Endothelial cell of umbilical vein (primary cell): ENCODE data around the gene FKBP8. TPM values are rescaled to one million over a fixed set of nuclear protein-coding genes. Genes with fewer than 3 reads are reported as not detected.

Experiments
- BruUV-seq: library from RNA; stranded (reverse); fragments of 400-500 nt; replicated peaks from 2 replicates; lab custom pipeline; 2021; lab: Mats Ljungman, UMichigan
- CTCF ChIA-PET: fragments of 300-600, 350-600 bp; sonication (Branson Sonifier 250); formaldehyde crosslinking; loops from one replicate; lab custom pipeline; 2021; ENCODE audit warnings: antibody characterized with exemption, inconsistent platforms; lab: Charles Lee
- POLR2A ChIA-PET: fragments of 300-600, 350-600 bp; sonication (Branson Sonifier 250); formaldehyde crosslinking; loops from one replicate; lab custom pipeline; 2021; ENCODE audit warnings: antibody characterized with exemption, inconsistent platforms; lab: Charles Lee
- DNase-seq: peaks from one replicate; pipeline ENCODE4 v3.0.0-alpha.2; 2011; ENCODE audit warnings: low read depth, low spot score
- FAIRE-seq: peaks from 2 replicates; lab custom pipeline; 2011; peaks lifted over from hg19 to GRCh38; lab: Jason Lieb, UNC
- H2AFZ ChIP-seq: 2 replicates; pipeline ENCODE4 v1.6.0; 2012; ENCODE audit warnings: low read depth, low read length, control low read depth, inconsistent platforms
- H3K27ac ChIP-seq: 2 replicates; pipeline ENCODE4 v1.5.1; 2011; ENCODE audit warnings: low read depth, mild to moderate bottlenecking, control low read depth, low read length, moderate library complexity; ENCODE audit not compliant: insufficient read depth
- H3K27me3 ChIP-seq, 2 experiments: 2 replicates each; pipeline versions ENCODE4 v1.6.0 to v1.6.1; 2011; ENCODE audit warnings: low read length in 2 of 2, mixed read lengths in 1 of 2; ENCODE audit not compliant: control insufficient read depth in 2 of 2, insufficient read depth in 2 of 2
- H3K36me3 ChIP-seq, 2 experiments: 2 replicates in 1 of 2; 3 replicates in 1 of 2; pipeline ENCODE4 v1.5.1; 2011; ENCODE audit warnings: low read length in 2 of 2, mild to moderate bottlenecking in 1 of 2, moderate library complexity in 1 of 2; ENCODE audit not compliant: control insufficient read depth in 2 of 2, insufficient read depth in 2 of 2; ENCODE audit errors: extremely low read depth in 1 of 2
- H3K4me1 ChIP-seq: 3 replicates; pipeline ENCODE4 v1.5.1; 2011; ENCODE audit warnings: mild to moderate bottlenecking, low read length; ENCODE audit not compliant: control insufficient read depth, insufficient read depth; ENCODE audit errors: extremely low read depth
- H3K4me2 ChIP-seq: 2 replicates; pipeline ENCODE4 v1.6.1; 2011; ENCODE audit warnings: low read length, control low read depth, mixed read lengths; ENCODE audit not compliant: insufficient read depth
- H3K4me3 ChIP-seq, 3 experiments: fragments of 200-600 bp in 1 of 3; sonication (generic), shearing (Covaris generic) in 1 of 3; replicated peaks in 1 of 3; 2 replicates each; pipeline ENCODE4 v1.5.1; 2011 to 2016; ENCODE audit warnings: control low read depth in 3 of 3, low read length in 3 of 3, mild to moderate bottlenecking in 2 of 3, inconsistent platforms in 1 of 3, low read depth in 1 of 3, moderate library complexity in 1 of 3; ENCODE audit not compliant: insufficient read depth in 1 of 3
- H3K79me2 ChIP-seq: 2 replicates; pipeline ENCODE4 v1.6.0; 2012; ENCODE audit warnings: low read length, inconsistent platforms; ENCODE audit not compliant: control insufficient read depth, insufficient read depth
- H3K9ac ChIP-seq: replicated peaks from 2 replicates; pipeline ENCODE3; 2011; ENCODE audit warnings: low read length, control low read depth; ENCODE audit not compliant: insufficient read depth; ENCODE audit errors: extremely low read depth
- H3K9me1 ChIP-seq: replicated peaks from 3 replicates; pipeline ENCODE4 v1.6.0; 2011; ENCODE audit warnings: mild to moderate bottlenecking, low read length; ENCODE audit not compliant: control insufficient read depth, insufficient read depth; ENCODE audit errors: extremely low read depth
- H3K9me3 ChIP-seq: replicated peaks from 2 replicates; pipeline ENCODE4 v1.5.1; 2012; ENCODE audit warnings: low read length, inconsistent platforms; ENCODE audit not compliant: control insufficient read depth, insufficient read depth
- H4K20me1 ChIP-seq: replicated peaks from 2 replicates; pipeline ENCODE3; 2011; ENCODE audit warnings: mild to moderate bottlenecking, low read length; ENCODE audit not compliant: control insufficient read depth, insufficient read depth; ENCODE audit errors: extremely low read depth
- EZH2 ChIP-seq: IDR thresholded peaks from 2 replicates; pipeline ENCODE4 v1.6.1; 2012; ENCODE audit warnings: borderline replicate concordance, low read depth, mild to moderate bottlenecking, moderate library complexity, low read length, inconsistent platforms; ENCODE audit not compliant: severe bottlenecking
- FOS ChIP-seq: IDR thresholded peaks from 2 replicates; pipeline ENCODE4 v1.6.1; 2011; ENCODE audit warnings: mild to moderate bottlenecking, low read length, moderate library complexity, borderline replicate concordance; ENCODE audit not compliant: insufficient read depth
- GATA2 ChIP-seq: IDR thresholded peaks from 2 replicates; pipeline ENCODE4 v1.7.0; 2011; ENCODE audit warnings: low read depth, mild to moderate bottlenecking, moderate library complexity, mixed read lengths, low read length; ENCODE audit not compliant: insufficient read length, insufficient read depth
- JUN ChIP-seq: IDR thresholded peaks from 2 replicates; pipeline ENCODE4 v1.6.1; 2011; ENCODE audit warnings: borderline replicate concordance, low read depth; ENCODE audit not compliant: insufficient read length, insufficient read depth
- MYC ChIP-seq: IDR thresholded peaks from one replicate; pipeline ENCODE4 v1.6.1; 2011; ENCODE audit warnings: mild to moderate bottlenecking, low read depth, low read length
- POLR2A ChIP-seq: IDR thresholded peaks from 2 replicates; pipeline ENCODE4 v1.6.1; 2012; ENCODE audit warnings: low read depth, mild to moderate bottlenecking, control low read depth, low read length
- POLR2AphosphoS5 ChIP-seq: IDR thresholded peaks from 2 replicates; pipeline ENCODE4 v1.6.1; 2012; ENCODE audit warnings: low read depth, mild to moderate bottlenecking, control low read depth, low read length, moderate library complexity; ENCODE audit not compliant: insufficient read depth
- dilution Hi-C: fragments of 300-500 bp; cut with MboI; formaldehyde crosslinking; loops from one replicate; pipeline ENCODE4 v1.15.0; 2019; ENCODE audit warnings: low sequenced_read_pairs; ENCODE audit not compliant: extremely low pct_ligation_motif_present
- intact Hi-C: fragments of 100-400 bp; cut with micrococcal nuclease; formaldehyde crosslinking; loops from one replicate; pipeline ENCODE4 v1.10.0; 2022
- polyA plus RNA-seq, 4 experiments: library from polyadenylated mRNA; depleted of rRNA in 3 of 4; stranded (reverse) in 3 of 4; unstranded in 1 of 4; fragments of >200 nt; gene quantifications; 2 replicates each; pipeline versions ENCODE4 v1.2.1 to v1.2.3, GENCODE V29; 2011 to 2012; ENCODE audit warnings: missing spikeins in 1 of 4
- total RNA-seq: library from RNA; stranded (reverse); gene quantifications from 2 replicates; pipeline ENCODE4 v1.2.3, GENCODE V29; 2021
- TF ChIP-seq, protein P1 (sequence below), 2 donors: IDR thresholded peaks; 1 replicate in 1 of 2; 2 replicates in 1 of 2; pipeline ENCODE4 v1.5.1; 2011; ENCODE audit warnings: low read length in 2 of 2, mild to moderate bottlenecking in 2 of 2, moderate library complexity in 2 of 2, control low read depth in 1 of 2, inconsistent platforms in 1 of 2, low read depth in 1 of 2; ENCODE audit not compliant: insufficient read depth in 1 of 2; ENCODE audit errors: extremely low read depth in 1 of 2
- TF ChIP-seq, protein P2 (sequence below): IDR thresholded peaks from 2 replicates; pipeline ENCODE4 v1.6.1; 2011; ENCODE audit not compliant: insufficient read depth, insufficient read length

FKBP8 gene
- total and polyA plus RNA-seq, 2 donors (not counting 3 experiments of a cell fraction or from before 2014, with no cell fraction given), result 150 to 173 TPM

DNA sequence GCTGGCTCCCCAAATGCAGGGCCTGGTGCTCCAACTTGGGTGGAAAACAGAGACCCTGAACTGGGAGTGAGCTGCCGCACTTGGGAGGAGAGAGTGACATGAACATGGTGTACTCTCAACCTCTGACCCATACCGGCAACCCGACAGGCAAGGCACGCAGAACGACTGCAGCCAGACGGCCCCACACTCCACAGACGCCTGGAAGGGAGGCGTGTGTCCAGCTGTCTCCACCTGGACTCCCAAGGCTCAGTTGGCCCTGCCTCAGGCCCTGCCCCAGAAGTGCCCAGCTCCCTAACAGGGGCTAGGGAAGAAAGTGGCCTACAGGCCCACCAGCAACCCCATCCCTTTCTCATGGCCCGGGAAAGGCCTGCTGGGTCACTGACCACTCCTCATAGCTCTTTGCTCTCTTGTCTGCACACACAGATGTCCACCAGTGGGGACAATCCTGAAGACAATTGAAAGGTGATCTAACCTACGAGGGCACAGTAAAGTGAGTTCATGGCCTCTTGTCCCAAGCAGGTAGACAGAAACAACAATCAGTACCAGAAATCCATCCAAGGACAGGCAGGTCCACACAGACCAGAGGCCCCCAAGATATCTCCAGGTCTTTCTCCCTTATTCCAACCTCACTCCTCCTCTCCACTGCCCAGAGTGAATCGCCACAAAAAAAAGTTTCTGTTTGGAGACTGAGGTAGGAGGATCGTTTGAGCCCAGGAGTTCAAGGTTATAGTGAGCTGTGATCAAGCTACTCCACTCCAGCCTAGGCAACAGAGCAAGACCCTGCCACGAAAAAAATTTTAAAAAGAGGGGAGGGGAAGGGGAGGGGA, 49.7 kb downstream of the FKBP8 start:
- Histone ChIP-seq H3K9me1 (no peaks in the 10 kb centered on the region), H2AFZ (no peak overlapping the region), H3K27me3 (no peaks in the 10 kb centered on the region), H3K27ac (no peak overlapping the region), H3K9me3 (no peaks in the 10 kb centered on the region), H3K4me3 (no peak overlapping the region), H3K79me2 (peaks cover 43% of the 10 kb centered on the region), H3K9ac (no peak overlapping the region), H3K36me3 (no peaks in the 10 kb centered on the region), H4K20me1 (no peaks in the 10 kb centered on the region), H3K4me2 (no peak overlapping the region), H3K4me1 (peaks cover 3% of the 10 kb centered on the region)
- TF ChIP-seq POLR2A (no peak), GATA2 (no peak), FOS (no peak), EZH2 (no peak), MYC (no peak), JUN (no peak), POLR2AphosphoS5 (no peak)
- TF ChIP-seq, protein P1, sequence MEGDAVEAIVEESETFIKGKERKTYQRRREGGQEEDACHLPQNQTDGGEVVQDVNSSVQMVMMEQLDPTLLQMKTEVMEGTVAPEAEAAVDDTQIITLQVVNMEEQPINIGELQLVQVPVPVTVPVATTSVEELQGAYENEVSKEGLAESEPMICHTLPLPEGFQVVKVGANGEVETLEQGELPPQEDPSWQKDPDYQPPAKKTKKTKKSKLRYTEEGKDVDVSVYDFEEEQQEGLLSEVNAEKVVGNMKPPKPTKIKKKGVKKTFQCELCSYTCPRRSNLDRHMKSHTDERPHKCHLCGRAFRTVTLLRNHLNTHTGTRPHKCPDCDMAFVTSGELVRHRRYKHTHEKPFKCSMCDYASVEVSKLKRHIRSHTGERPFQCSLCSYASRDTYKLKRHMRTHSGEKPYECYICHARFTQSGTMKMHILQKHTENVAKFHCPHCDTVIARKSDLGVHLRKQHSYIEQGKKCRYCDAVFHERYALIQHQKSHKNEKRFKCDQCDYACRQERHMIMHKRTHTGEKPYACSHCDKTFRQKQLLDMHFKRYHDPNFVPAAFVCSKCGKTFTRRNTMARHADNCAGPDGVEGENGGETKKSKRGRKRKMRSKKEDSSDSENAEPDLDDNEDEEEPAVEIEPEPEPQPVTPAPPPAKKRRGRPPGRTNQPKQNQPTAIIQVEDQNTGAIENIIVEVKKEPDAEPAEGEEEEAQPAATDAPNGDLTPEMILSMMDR (IDR thresholded peaks at IDR 0.05; ENCODE audit: extremely low read depth in 1 of 2, insufficient read depth in 1 of 2, low read depth in 1 of 2, low read length in 2 of 2), result no peak
- TF ChIP-seq, protein P2, sequence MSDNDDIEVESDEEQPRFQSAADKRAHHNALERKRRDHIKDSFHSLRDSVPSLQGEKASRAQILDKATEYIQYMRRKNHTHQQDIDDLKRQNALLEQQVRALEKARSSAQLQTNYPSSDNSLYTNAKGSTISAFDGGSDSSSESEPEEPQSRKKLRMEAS, result no peak
- dilution Hi-C loops, result no loop called here
- ChIA-PET POLR2A (no interaction called here), CTCF (interaction anchor here (0.9 to 2.0 kb wide), 3 partner anchors 26 to 100 kb away, joined by 3 to 5 read pairs (median 4); no protein-coding TSS in a partner anchor)
- no TSS peak for BruUV-seq
- FAIRE-seq (no peak), DNase-seq (no peak)
- intact Hi-C loops, result no loop called here
